ENCODE results near the gene C1orf53. TPM values are rescaled to one million over a fixed set of nuclear protein-coding genes. Genes with fewer than 3 reads are reported as not detected.
A peak's percentile ranks its signal among the peaks of the same experiment; 100 is the strongest.

C1orf53 gene
- total and polyA plus RNA-seq, 4 experiments from 2014 or later = not detected

GRCh38 chr1:197924516-197925123, 22.2 kb downstream of the C1orf53 start:
- peaks cover 43% of the 10 kb centered on the region for H3K27me3 ChIP-seq (ENCODE audit: insufficient read depth, low read length)
- intact Hi-C loops (cut with micrococcal nuclease) = loop anchor here (1.0 to 10.0 kb wide), 7 partner anchors 305 to 540 kb away; no protein-coding TSS in a partner anchor
- Mint-ChIP-seq H3K27ac (no peak overlapping the region), H3K4me1 (peaks cover 11 to 23% (median 17%) of the 10 kb centered on the region in 4 donors), H3K36me3 (no peaks in the 10 kb centered on the region), H3K4me3 (no peak overlapping the region), H3K9me3 (peaks cover 0 to 10% (median 0%) of the 10 kb centered on the region in 8 donors), H3K27me3 (peaks cover 54 to 57% of the 10 kb centered on the region in 2 donors)
- H3K4me1 ChIP-seq (ENCODE audit: insufficient read depth, low read length) = peaks cover 18% of the 10 kb centered on the region
- H3K9me3 ChIP-seq (ENCODE audit: control insufficient read depth in 1 of 2, low read length in 2 of 2) = no peaks in the 10 kb centered on the region
- H3K4me3 ChIP-seq (ENCODE audit: low read length in 2 of 2) = no peak overlapping the region
- H3K36me3 ChIP-seq (ENCODE audit: insufficient read depth, low read length) = no peaks in the 10 kb centered on the region
- CTCF ChIA-PET (ENCODE audit: partially characterized antibody) = interaction anchor here (0.7 to 3.7 kb wide), 17 partner anchors 9 to 524 kb away, joined by 3 to 26 read pairs (median 7); no protein-coding TSS in a partner anchor
- H3K27ac ChIP-seq (ENCODE audit: low read depth, low read length) = no peak overlapping the region
- POLR2A ChIA-PET (ENCODE audit: partially characterized antibody) = interaction anchor here (1.6 kb wide), 1 partner anchor 13 kb away, joined by 3 read pairs; no protein-coding TSS in a partner anchor
- DNase-seq = peak in 1 of 5 donors; percentile 47

GRCh38 chr1:197927908-197928665, 25.7 kb downstream of the C1orf53 start:
- CTCF ChIA-PET (ENCODE audit: partially characterized antibody) = interaction anchor here (1.0 to 2.7 kb wide), 3 partner anchors 402 to 539 kb away, joined by 3 to 13 read pairs (median 5); no protein-coding TSS in a partner anchor

GRCh38 chr1:197928849-197929336, 26.5 kb downstream of the C1orf53 start:
- Mint-ChIP-seq H3K27ac (no peak overlapping the region), H3K36me3 (no peaks in the 10 kb centered on the region)
- intact Hi-C loops (cut with micrococcal nuclease) = loop anchor here (10.0 kb wide), 1 partner anchor 536 kb away; no protein-coding TSS in a partner anchor

More at GRCh38 chr1:197927908-197928665, 25.7 kb downstream of the C1orf53 start:
- H3K27ac ChIP-seq (ENCODE audit: low read depth, low read length) = no peak overlapping the region
- H3K36me3 Mint-ChIP-seq = no peaks in the 10 kb centered on the region
- H3K36me3 ChIP-seq (ENCODE audit: insufficient read depth, low read length) = no peaks in the 10 kb centered on the region
- H3K27me3 Mint-ChIP-seq = peaks cover 41 to 43% of the 10 kb centered on the region in 2 donors
- H3K9me3 ChIP-seq (ENCODE audit: control insufficient read depth in 1 of 2, low read length in 2 of 2) = no peaks in the 10 kb centered on the region
- no peaks in the 10 kb centered on the region for H3K4me1 ChIP-seq (ENCODE audit: insufficient read depth, low read length)
- POLR2A ChIA-PET (ENCODE audit: partially characterized antibody) = no interaction called here
- intact Hi-C loops (cut with micrococcal nuclease) = loop anchor here (10.0 kb wide), 1 partner anchor 537 kb away; no protein-coding TSS in a partner anchor
- H3K27me3 ChIP-seq (ENCODE audit: insufficient read depth, low read length) = peaks cover 26% of the 10 kb centered on the region
- no peak for DNase-seq
- peaks cover 0 to 4% (median 3%) of the 10 kb centered on the region in 4 donors for H3K4me1 Mint-ChIP-seq
- peaks cover 0 to 2% (median 0%) of the 10 kb centered on the region in 8 donors for H3K9me3 Mint-ChIP-seq
- no peak overlapping the region for H3K4me3 ChIP-seq (ENCODE audit: low read length in 2 of 2)
- H3K27ac Mint-ChIP-seq = no peak overlapping the region
- peak overlapping the region in 2 of 8 donors; percentile 3 to 31 for H3K4me3 Mint-ChIP-seq

GRCh38 chr1:197933016-197933415, 30.6 kb downstream of the C1orf53 start:
- no peaks in the 10 kb centered on the region for H3K9me3 ChIP-seq (ENCODE audit: control insufficient read depth in 1 of 2, low read length in 2 of 2)
- peaks cover 33% of the 10 kb centered on the region for H3K27me3 ChIP-seq (ENCODE audit: insufficient read depth, low read length)
- intact Hi-C loops (cut with micrococcal nuclease) = no loop called here
- no peak overlapping the region for H3K27ac ChIP-seq (ENCODE audit: low read depth, low read length)
- peaks cover 30 to 34% of the 10 kb centered on the region in 2 donors for H3K27me3 Mint-ChIP-seq
- ChIA-PET POLR2A (ENCODE audit: partially characterized antibody) (no interaction called here), CTCF (ENCODE audit: partially characterized antibody) (interaction anchor here (1.4 kb wide), 1 partner anchor 8 kb away, joined by 5 read pairs; no protein-coding TSS in a partner anchor)
- H3K4me3 ChIP-seq (ENCODE audit: low read length in 2 of 2) = no peak overlapping the region
- H3K36me3 ChIP-seq (ENCODE audit: insufficient read depth, low read length) = no peaks in the 10 kb centered on the region
- no peak overlapping the region for H3K27ac Mint-ChIP-seq
- H3K4me1 Mint-ChIP-seq = peaks cover 0 to 4% (median 2%) of the 10 kb centered on the region in 4 donors
- no peak for DNase-seq
- H3K4me1 ChIP-seq (ENCODE audit: insufficient read depth, low read length) = no peaks in the 10 kb centered on the region
- peaks cover 0 to 6% (median 0%) of the 10 kb centered on the region in 8 donors for H3K9me3 Mint-ChIP-seq
- no peak overlapping the region for H3K4me3 Mint-ChIP-seq
- no peaks in the 10 kb centered on the region for H3K36me3 Mint-ChIP-seq

More at GRCh38 chr1:197928849-197929336, 26.5 kb downstream of the C1orf53 start:
- DNase-seq = no peak
- Histone ChIP-seq H3K4me1 (ENCODE audit: insufficient read depth, low read length) (no peaks in the 10 kb centered on the region), H3K27me3 (ENCODE audit: insufficient read depth, low read length) (peaks cover 27% of the 10 kb centered on the region), H3K36me3 (ENCODE audit: insufficient read depth, low read length) (no peaks in the 10 kb centered on the region), H3K27ac (ENCODE audit: low read depth, low read length) (no peak overlapping the region), H3K4me3 (ENCODE audit: low read length in 2 of 2) (no peak overlapping the region), H3K9me3 (ENCODE audit: control insufficient read depth in 1 of 2, low read length in 2 of 2) (no peaks in the 10 kb centered on the region)
- H3K9me3 Mint-ChIP-seq = peaks cover 0 to 4% (median 0%) of the 10 kb centered on the region in 8 donors
- H3K4me1 Mint-ChIP-seq = peaks cover 0 to 4% (median 3%) of the 10 kb centered on the region in 4 donors
- CTCF ChIA-PET (ENCODE audit: partially characterized antibody) = interaction anchor here (0.7 kb wide), 1 partner anchor 703 kb away, joined by 3 read pairs; no protein-coding TSS in a partner anchor
- peak overlapping the region in 5 of 8 donors; percentile 31 to 55 (median 48) for H3K4me3 Mint-ChIP-seq
- peaks cover 44 to 47% of the 10 kb centered on the region in 2 donors for H3K27me3 Mint-ChIP-seq
- POLR2A ChIA-PET (ENCODE audit: partially characterized antibody) = no interaction called here

GRCh38 chr1:197933647-197934046, 31.2 kb downstream of the C1orf53 start:
- ChIA-PET POLR2A (ENCODE audit: partially characterized antibody) (no interaction called here), CTCF (ENCODE audit: partially characterized antibody) (interaction anchor here (0.7 to 1.4 kb wide), 2 partner anchors 9 to 831 kb away, joined by 4 to 5 read pairs; no protein-coding TSS in a partner anchor)
- no peaks in the 10 kb centered on the region for H3K9me3 ChIP-seq (ENCODE audit: control insufficient read depth in 1 of 2, low read length in 2 of 2)
- H3K27ac ChIP-seq (ENCODE audit: low read depth, low read length) = no peak overlapping the region
- no peak overlapping the region for H3K4me3 ChIP-seq (ENCODE audit: low read length in 2 of 2)
- no peak for DNase-seq
- H3K36me3 ChIP-seq (ENCODE audit: insufficient read depth, low read length) = no peaks in the 10 kb centered on the region
- H3K4me1 ChIP-seq (ENCODE audit: insufficient read depth, low read length) = no peaks in the 10 kb centered on the region
- intact Hi-C loops (cut with micrococcal nuclease) = no loop called here
- Mint-ChIP-seq H3K27me3 (peaks cover 28 to 32% of the 10 kb centered on the region in 2 donors), H3K4me3 (no peak overlapping the region), H3K9me3 (peaks cover 0 to 6% (median 0%) of the 10 kb centered on the region in 8 donors), H3K27ac (no peak overlapping the region), H3K4me1 (peaks cover 0 to 4% (median 2%) of the 10 kb centered on the region in 4 donors), H3K36me3 (no peaks in the 10 kb centered on the region)
- H3K27me3 ChIP-seq (ENCODE audit: insufficient read depth, low read length) = peaks cover 29% of the 10 kb centered on the region

GRCh38 chr1:197937381-197937780, 35.0 kb downstream of the C1orf53 start:
- H3K4me1 ChIP-seq (ENCODE audit: insufficient read depth, low read length) = no peaks in the 10 kb centered on the region
- no peaks in the 10 kb centered on the region for H3K4me1 Mint-ChIP-seq
- H3K27ac ChIP-seq (ENCODE audit: low read depth, low read length) = no peak overlapping the region
- DNase-seq = no peak
- H3K36me3 ChIP-seq (ENCODE audit: insufficient read depth, low read length) = no peaks in the 10 kb centered on the region
- peaks cover 10% of the 10 kb centered on the region for H3K27me3 ChIP-seq (ENCODE audit: insufficient read depth, low read length)
- peaks cover 0 to 4% (median 0%) of the 10 kb centered on the region in 8 donors for H3K9me3 Mint-ChIP-seq
- ChIA-PET POLR2A (ENCODE audit: partially characterized antibody) (no interaction called here), CTCF (ENCODE audit: partially characterized antibody) (no interaction called here)
- intact Hi-C loops (cut with micrococcal nuclease) = no loop called here
- no peak overlapping the region for H3K27ac Mint-ChIP-seq
- H3K4me3 Mint-ChIP-seq = no peak overlapping the region
- H3K9me3 ChIP-seq (ENCODE audit: control insufficient read depth in 1 of 2, low read length in 2 of 2) = no peaks in the 10 kb centered on the region
- peaks cover 19 to 21% of the 10 kb centered on the region in 2 donors for H3K27me3 Mint-ChIP-seq
- no peak overlapping the region for H3K4me3 ChIP-seq (ENCODE audit: low read length in 2 of 2)
- H3K36me3 Mint-ChIP-seq = no peaks in the 10 kb centered on the region

GRCh38 chr1:197937892-197938291, 35.5 kb downstream of the C1orf53 start:
- intact Hi-C loops (cut with micrococcal nuclease) = no loop called here
- Mint-ChIP-seq H3K27ac (no peak overlapping the region), H3K4me1 (no peaks in the 10 kb centered on the region), H3K36me3 (no peaks in the 10 kb centered on the region), H3K4me3 (no peak overlapping the region), H3K9me3 (peaks cover 0 to 4% (median 0%) of the 10 kb centered on the region in 8 donors), H3K27me3 (peaks cover 18 to 20% of the 10 kb centered on the region in 2 donors)
- ChIA-PET CTCF (ENCODE audit: partially characterized antibody) (no interaction called here), POLR2A (ENCODE audit: partially characterized antibody) (no interaction called here)
- no peak overlapping the region for H3K27ac ChIP-seq (ENCODE audit: low read depth, low read length)
- peaks cover 10% of the 10 kb centered on the region for H3K27me3 ChIP-seq (ENCODE audit: insufficient read depth, low read length)
- no peaks in the 10 kb centered on the region for H3K4me1 ChIP-seq (ENCODE audit: insufficient read depth, low read length)
- DNase-seq = no peak
- H3K4me3 ChIP-seq (ENCODE audit: low read length in 2 of 2) = no peak overlapping the region
- H3K36me3 ChIP-seq (ENCODE audit: insufficient read depth, low read length) = no peaks in the 10 kb centered on the region
- no peaks in the 10 kb centered on the region for H3K9me3 ChIP-seq (ENCODE audit: control insufficient read depth in 1 of 2, low read length in 2 of 2)
